Neural progenitor cell (in vitro differentiated cells): Measurements from ENCODE around the gene LMAN1. TPM values are rescaled to one million over a fixed set of nuclear protein-coding genes. Genes with fewer than 3 reads are reported as not detected.

Experiments
- DNase-seq: peaks from one replicate; pipeline ENCODE4 v3.0.0-alpha.2; 2016; ENCODE audit warnings: low spot score
- H2AFZ ChIP-seq: fragments of 200-600 bp; sonication (generic); replicated peaks from 2 replicates; pipeline ENCODE4 v1.6.1; 2016; ENCODE audit warnings: antibody characterized with exemption
- H3F3A ChIP-seq: fragments of 200-600 bp; sonication (generic); 2 replicates; pipeline ENCODE4 v1.6.1; 2016; ENCODE audit warnings: antibody characterized with exemption, low read depth
- H3K27ac ChIP-seq: fragments of 200-600 bp; sonication (generic); 2 replicates; pipeline ENCODE4 v1.5.1; 2016; ENCODE audit warnings: mild to moderate bottlenecking
- H3K27me3 ChIP-seq: fragments of 200-600 bp; sonication (generic); 2 replicates; pipeline ENCODE4 v1.6.1; 2016; ENCODE audit warnings: mild to moderate bottlenecking, moderate library complexity
- H3K36me3 ChIP-seq: fragments of 200-600 bp; sonication (generic); 2 replicates; pipeline ENCODE4 v1.5.1; 2016
- H3K4me1 ChIP-seq: fragments of 200-600 bp; sonication (generic); 2 replicates; pipeline ENCODE4 v1.6.1; 2016; ENCODE audit warnings: mixed run types
- H3K4me2 ChIP-seq: fragments of 200-600 bp; sonication (generic); 2 replicates; pipeline ENCODE4 v1.6.1; 2016
- H3K4me3 ChIP-seq: fragments of 200-600 bp; sonication (generic); 2 replicates; pipeline ENCODE4 v1.5.1; 2016
- H3K79me2 ChIP-seq: fragments of 200-600 bp; sonication (generic); 2 replicates; pipeline ENCODE4 v1.6.1; 2016; ENCODE audit warnings: low read depth
- H3K9ac ChIP-seq: fragments of 200-600 bp; sonication (generic); 2 replicates; pipeline ENCODE4 v1.6.1; 2016
- H3K9me3 ChIP-seq: fragments of 200-600 bp; sonication (generic); 2 replicates; pipeline ENCODE4 v1.5.1; 2016; ENCODE audit warnings: low read depth
- H4K20me1 ChIP-seq: fragments of 200-600 bp; sonication (generic); 2 replicates; pipeline ENCODE4 v1.6.1; 2016; ENCODE audit warnings: low read depth
- H3K27ac Mint-ChIP-seq: 3 replicates; pipeline ENCODE4 v1.8.0; 2021; ENCODE audit warnings: mixed read lengths
- H3K27me3 Mint-ChIP-seq: 2 replicates; pipeline ENCODE4 v1.8.0; 2022; ENCODE audit warnings: low read depth, mild to moderate bottlenecking, inconsistent platforms, moderate library complexity, mixed read lengths; ENCODE audit not compliant: insufficient read depth
- H3K36me3 Mint-ChIP-seq: 3 replicates; pipeline ENCODE4 v1.8.0; 2021; ENCODE audit warnings: mixed read lengths
- H3K4me1 Mint-ChIP-seq: 3 replicates; pipeline ENCODE4 v1.8.0; 2021; ENCODE audit warnings: mixed read lengths
- H3K4me3 Mint-ChIP-seq: 3 replicates; pipeline ENCODE4 v1.8.0; 2021; ENCODE audit warnings: mild to moderate bottlenecking, moderate library complexity, mixed read lengths
- H3K9me3 Mint-ChIP-seq: 3 replicates; pipeline ENCODE4 v1.8.0; 2020; ENCODE audit warnings: mixed read lengths
- CTCF ChIP-seq: fragments of 200-600 bp; sonication (generic); IDR thresholded peaks from 2 replicates; pipeline ENCODE4 v1.5.1; 2017; ENCODE audit warnings: antibody characterized with exemption, mild to moderate bottlenecking
- EZH2 ChIP-seq: fragments of 200-600 bp; sonication (generic); IDR thresholded peaks from 2 replicates; pipeline ENCODE4 v1.6.1; 2017; ENCODE audit warnings: antibody characterized with exemption, mild to moderate bottlenecking, moderate library complexity
- EZH2phosphoT487 ChIP-seq: fragments of 200-600 bp; sonication (generic); IDR thresholded peaks from 2 replicates; pipeline ENCODE4 v1.6.1; 2017; ENCODE audit warnings: antibody characterized with exemption
- total RNA-seq: library from RNA; depleted of rRNA; stranded (reverse); fragments of >200 nt; gene quantifications from 2 replicates; pipeline ENCODE4 v1.2.3, GENCODE V29; 2015; ENCODE audit warnings: low replicate concordance

The LMAN1 gene
- total RNA-seq, result 276 and 338 TPM in 2 replicates

GRCh38 chr18:59358712-59359575 is at the start of gene LMAN1:
LMAN1 (minus strand) TSS chr18:59359265; CDS start chr18:59359244, 21 bp downstream.
- no peak for TF ChIP-seq CTCF
- no peak for TF ChIP-seq EZH2
- no peak for TF ChIP-seq EZH2phosphoT487

GRCh38 chr18:59402432-59403090 is 43.5 kb upstream of the LMAN1 start:
- Histone ChIP-seq H3K27ac (no peak overlapping the region), H4K20me1 (no peaks in the 10 kb centered on the region), H3K27me3 (no peaks in the 10 kb centered on the region), H3K4me3 (no peak overlapping the region), H3K79me2 (no peaks in the 10 kb centered on the region), H3K9me3 (no peaks in the 10 kb centered on the region), H3K4me2 (no peak overlapping the region), H3F3A (peaks cover 7% of the 10 kb centered on the region), H3K36me3 (no peaks in the 10 kb centered on the region), H3K9ac (no peak overlapping the region), H2AFZ (peak overlapping the region; percentile 30), H3K4me1 (peaks cover 4% of the 10 kb centered on the region)
- H3K27ac Mint-ChIP-seq, result no peak overlapping the region
- peaks cover 12% of the 10 kb centered on the region for H3K4me1 Mint-ChIP-seq
- peak; percentile 98 for TF ChIP-seq CTCF
- no peak for TF ChIP-seq EZH2
- no peak for TF ChIP-seq EZH2phosphoT487
- H3K9me3 Mint-ChIP-seq, result peaks cover 3% of the 10 kb centered on the region
- H3K4me3 Mint-ChIP-seq, result no peak overlapping the region
- no peaks in the 10 kb centered on the region for H3K36me3 Mint-ChIP-seq
- H3K27me3 Mint-ChIP-seq, result peaks cover 3% of the 10 kb centered on the region
- DNase-seq, result peak; percentile 97

More at GRCh38 chr18:59358712-59359575, at the start of gene LMAN1:
- H3F3A ChIP-seq, result peaks cover 6% of the 10 kb centered on the region
- no peaks in the 10 kb centered on the region for H3K9me3 ChIP-seq
- H3K36me3 ChIP-seq, result peaks cover 24% of the 10 kb centered on the region
- peak; percentile 99 for DNase-seq
- peaks cover 8% of the 10 kb centered on the region for H3K36me3 Mint-ChIP-seq
- peaks cover 16% of the 10 kb centered on the region for H3K4me1 Mint-ChIP-seq
- peak within 1 kb of the TSS; percentile 31 for H2AFZ ChIP-seq
- H3K27me3 Mint-ChIP-seq, result peaks cover 4% of the 10 kb centered on the region
- no peaks in the 10 kb centered on the region for H3K9me3 Mint-ChIP-seq
- peaks cover 41% of the 10 kb centered on the region for H4K20me1 ChIP-seq
- peak within 1 kb of the TSS; percentile 66 for H3K27ac ChIP-seq
- peak within 1 kb of the TSS; percentile 84 for H3K4me3 ChIP-seq
- peaks cover 16% of the 10 kb centered on the region for H3K27me3 ChIP-seq
- peak within 1 kb of the TSS; percentile 93 for H3K4me2 ChIP-seq
- peak within 1 kb of the TSS; percentile 98 for H3K27ac Mint-ChIP-seq
- H3K4me3 Mint-ChIP-seq, result peak within 1 kb of the TSS; percentile 99
- peak within 1 kb of the TSS; percentile 86 for H3K9ac ChIP-seq
- peaks cover 58% of the 10 kb centered on the region for H3K79me2 ChIP-seq
- peaks cover 65% of the 10 kb centered on the region for H3K4me1 ChIP-seq

- Mint-ChIP-seq H3K4me3 (no peak overlapping the region), H3K9me3 (peaks cover 7% of the 10 kb centered on the region), H3K36me3 (no peaks in the 10 kb centered on the region)
These were observed 41.3 kb upstream of the LMAN1 start for GRCh38 chr18:59400407-59400806.

More at GRCh38 chr18:59400407-59400806, 41.3 kb upstream of the LMAN1 start:
- Histone ChIP-seq H3K4me2 (no peak overlapping the region), H3K36me3 (no peaks in the 10 kb centered on the region), H3K9me3 (no peaks in the 10 kb centered on the region), H3K4me3 (no peak overlapping the region), H3K79me2 (no peaks in the 10 kb centered on the region), H3K27ac (no peak overlapping the region), H3F3A (peaks cover 16% of the 10 kb centered on the region), H3K27me3 (no peaks in the 10 kb centered on the region), H4K20me1 (no peaks in the 10 kb centered on the region), H2AFZ (no peak overlapping the region), H3K4me1 (peaks cover 14% of the 10 kb centered on the region), H3K9ac (no peak overlapping the region)
- TF ChIP-seq CTCF (no peak), EZH2 (no peak), EZH2phosphoT487 (no peak)
- DNase-seq, result no peak
- Mint-ChIP-seq H3K27ac (no peak overlapping the region), H3K27me3 (peaks cover 3% of the 10 kb centered on the region), H3K4me1 (peaks cover 21% of the 10 kb centered on the region)
